Right atrium auricular region (tissue), 2 donors: ENCODE data around the gene FAM151B. TPM values are rescaled to one million over a fixed set of nuclear protein-coding genes. Genes with fewer than 3 reads are reported as not detected.

Experiments
- DNase-seq: peaks from one replicate; pipeline ENCODE4 v3.0.0-alpha.2; 2019; ENCODE audit warnings: low spot score
- H3K27ac ChIP-seq, 2 donors: fragments of 200-600 bp; sonication (generic); 1 replicate in 1 of 2; 2 replicates in 1 of 2; pipeline ENCODE4 v1.5.1; 2016 to 2019
- H3K27me3 ChIP-seq, 2 donors: fragments of 200-600 bp; sonication (generic); one replicate each; pipeline versions ENCODE4 v1.5.1 to v1.6.0; 2017 to 2019
- H3K36me3 ChIP-seq: fragments of 200-600 bp; sonication (generic); one replicate; pipeline ENCODE4 v1.5.1; 2016
- H3K4me1 ChIP-seq, 2 donors: fragments of 200-600 bp; sonication (generic); one replicate each; pipeline versions ENCODE4 v1.5.1 to v1.6.0; 2017 to 2019
- H3K4me3 ChIP-seq, 2 donors: fragments of 200-600 bp; sonication (generic); 1 replicate in 1 of 2; 2 replicates in 1 of 2; pipeline ENCODE4 v1.5.1; 2017 to 2019; ENCODE audit warnings: mild to moderate bottlenecking in 1 of 2, moderate library complexity in 1 of 2
- H3K9me3 ChIP-seq, 2 donors: fragments of 200-600 bp; sonication (generic); one replicate each; pipeline ENCODE4 v1.5.1; 2019
- CTCF ChIP-seq, 2 donors: fragments of 200-600 bp; sonication (generic); IDR thresholded peaks; one replicate each; pipeline ENCODE4 v1.5.1; 2019; ENCODE audit warnings: antibody characterized with exemption in 2 of 2
- total RNA-seq, 2 donors: library from RNA; depleted of rRNA; stranded (reverse); fragments of >200 nt; gene quantifications; one replicate each; pipeline ENCODE4 v1.1.0, GENCODE V29; 2016

The FAM151B gene
- total RNA-seq, 2 donors from 2014 or later, result 1.8 to 1.9 TPM

- Histone ChIP-seq H3K27ac (no peak overlapping the region), H3K4me3 (no peak overlapping the region), H3K36me3 (no peaks in the 10 kb centered on the region), H3K4me1 (peaks cover 0 to 16% of the 10 kb centered on the region in 2 donors), H3K9me3 (no peaks in the 10 kb centered on the region), H3K27me3 (peaks cover 0 to 18% of the 10 kb centered on the region in 2 donors)
- TF ChIP-seq CTCF (IDR thresholded peaks at IDR 0.05), result no peak
- peak; percentile 42 for DNase-seq
These were observed 78.9 kb downstream of the FAM151B start for GRCh38 chr5:80566711-80567259.

- Histone ChIP-seq H3K36me3 (no peaks in the 10 kb centered on the region), H3K4me3 (no peak overlapping the region), H3K27me3 (peaks cover 0 to 19% of the 10 kb centered on the region in 2 donors), H3K9me3 (no peaks in the 10 kb centered on the region), H3K4me1 (peaks cover 0 to 16% of the 10 kb centered on the region in 2 donors), H3K27ac (no peak overlapping the region)
- TF ChIP-seq CTCF (IDR thresholded peaks at IDR 0.05), result no peak
- peak; percentile 23 for DNase-seq
These were observed 80.4 kb downstream of the FAM151B start for GRCh38 chr5:80568251-80568650.

- DNase-seq, result peak; percentile 16
- peaks cover 0 to 19% of the 10 kb centered on the region in 2 donors for H3K27me3 ChIP-seq
- peaks cover 0 to 16% of the 10 kb centered on the region in 2 donors for H3K4me1 ChIP-seq
These were observed 81.4 kb downstream of the FAM151B start for GRCh38 chr5:80569086-80569960.

GRCh38 chr5:80569961-80570786 is 82.3 kb downstream of the FAM151B start, which contains the start of gene ANKRD34B:
Gene ANKRD34B, minus strand, starts transcription at chr5:80570280. Its CDS starts 10,261 bp downstream, at chr5:80560019.
- H3K27me3 ChIP-seq, result peaks cover 0 to 19% of the 10 kb centered on the region in 2 donors

More at GRCh38 chr5:80569086-80569960, 81.4 kb downstream of the FAM151B start:
- Histone ChIP-seq H3K9me3 (no peaks in the 10 kb centered on the region), H3K4me3 (peak overlapping the region in 1 of 2 donors; percentile 37), H3K36me3 (no peaks in the 10 kb centered on the region), H3K27ac (no peak overlapping the region)
- no peak for TF ChIP-seq CTCF (IDR thresholded peaks at IDR 0.05)

More at GRCh38 chr5:80569961-80570786, 82.3 kb downstream of the FAM151B start, which contains the start of gene ANKRD34B:
- Histone ChIP-seq H3K9me3 (no peaks in the 10 kb centered on the region), H3K36me3 (no peaks in the 10 kb centered on the region), H3K4me1 (peaks cover 0 to 16% of the 10 kb centered on the region in 2 donors), H3K27ac (no peak within 1 kb of the TSS), H3K4me3 (peak within 1 kb of the TSS in 1 of 2 donors; percentile 37)
- DNase-seq, result peak; percentile 26
- no peak for TF ChIP-seq CTCF (IDR thresholded peaks at IDR 0.05)
